Daoy (cell line): Measurements from ENCODE around the gene PRKG1. TPM values are rescaled to one million over a fixed set of nuclear protein-coding genes. Genes with fewer than 3 reads are reported as not detected.

Experiments used
- DNase-seq: peaks from one replicate; pipeline ENCODE4 v3.0.0-alpha.2; 2015; ENCODE audit warnings: low read depth
- total RNA-seq: library from RNA; depleted of rRNA; stranded (reverse); fragments of >200 nt; shearing (Covaris generic); gene quantifications from 2 replicates; pipeline ENCODE4 v1.2.3, GENCODE V29; 2014

The PRKG1 gene
- total RNA-seq, 1 experiment from 2014 or later, result 1.5 TPM

DNA sequence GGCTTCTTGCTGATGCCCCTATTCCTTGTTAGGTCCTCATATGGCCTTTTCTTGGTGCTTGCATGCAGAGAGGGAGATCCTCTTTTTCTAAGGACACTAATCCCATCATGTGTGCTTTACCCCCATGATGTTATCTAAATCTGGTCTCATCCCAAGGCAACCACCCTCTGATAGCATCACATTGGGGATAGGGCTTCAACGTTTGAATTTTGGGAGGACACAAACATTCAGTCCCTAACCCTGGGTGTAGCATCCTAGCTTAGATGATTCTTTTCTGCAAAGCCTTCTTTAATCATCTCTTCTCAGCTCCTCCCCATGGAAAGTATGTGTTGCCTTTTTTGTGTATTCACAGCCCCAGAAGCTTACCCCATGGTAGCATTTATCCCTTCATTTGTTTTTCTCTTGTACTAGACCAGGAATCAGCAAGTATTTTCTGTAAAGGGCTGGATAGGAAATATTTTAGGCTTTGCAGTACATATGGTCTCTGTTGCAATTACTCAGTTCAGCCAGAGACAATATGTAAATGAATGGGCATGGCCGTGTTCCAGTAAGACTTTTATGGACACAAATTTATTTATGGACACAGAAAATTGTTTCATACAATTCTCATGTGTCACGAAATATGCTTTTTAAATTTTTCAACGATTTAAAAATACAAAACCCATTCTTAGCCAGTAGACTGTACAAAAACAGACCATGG is 726.6 kb downstream of the PRKG1 start:
- DNase-seq, result no peak

DNA sequence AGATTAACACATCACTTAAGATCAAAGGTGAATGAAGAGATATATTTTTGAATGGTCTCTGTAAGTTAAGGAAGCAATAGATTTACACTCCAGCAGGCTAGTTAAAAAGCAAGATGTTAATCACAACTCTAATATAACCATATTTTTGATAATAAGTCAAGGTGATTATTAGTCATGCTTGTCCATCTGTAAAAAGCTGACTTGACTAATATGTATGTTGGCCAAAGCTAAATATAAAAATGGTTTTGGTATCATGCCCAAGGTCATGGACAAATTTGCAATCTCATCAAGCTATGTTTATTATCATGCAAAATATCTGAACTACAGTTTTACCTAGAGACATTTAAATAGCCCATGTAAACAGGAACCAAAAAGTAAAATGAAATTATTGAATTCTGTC is 727.7 kb downstream of the PRKG1 start:
- no peak for DNase-seq

DNA sequence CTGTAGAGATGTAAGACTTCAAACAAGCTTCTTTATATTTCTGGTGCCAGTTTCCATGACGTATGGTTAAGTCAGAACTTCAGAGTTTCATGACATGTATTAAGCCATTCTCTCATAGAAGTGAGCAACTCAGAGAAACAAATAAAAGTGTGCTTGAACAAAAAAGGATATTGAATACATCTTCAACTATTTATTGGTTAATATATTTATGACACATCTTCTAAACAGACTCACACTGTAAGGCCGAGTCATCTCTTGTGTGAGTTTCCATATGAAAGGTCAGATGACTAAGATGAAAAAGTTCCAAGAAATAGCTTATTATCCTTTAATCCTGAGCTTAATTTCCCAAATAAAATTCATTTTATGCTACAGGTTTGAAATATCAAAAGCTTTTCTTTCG is 730.6 kb downstream of the PRKG1 start:
- DNase-seq, result peak; percentile 2

DNA sequence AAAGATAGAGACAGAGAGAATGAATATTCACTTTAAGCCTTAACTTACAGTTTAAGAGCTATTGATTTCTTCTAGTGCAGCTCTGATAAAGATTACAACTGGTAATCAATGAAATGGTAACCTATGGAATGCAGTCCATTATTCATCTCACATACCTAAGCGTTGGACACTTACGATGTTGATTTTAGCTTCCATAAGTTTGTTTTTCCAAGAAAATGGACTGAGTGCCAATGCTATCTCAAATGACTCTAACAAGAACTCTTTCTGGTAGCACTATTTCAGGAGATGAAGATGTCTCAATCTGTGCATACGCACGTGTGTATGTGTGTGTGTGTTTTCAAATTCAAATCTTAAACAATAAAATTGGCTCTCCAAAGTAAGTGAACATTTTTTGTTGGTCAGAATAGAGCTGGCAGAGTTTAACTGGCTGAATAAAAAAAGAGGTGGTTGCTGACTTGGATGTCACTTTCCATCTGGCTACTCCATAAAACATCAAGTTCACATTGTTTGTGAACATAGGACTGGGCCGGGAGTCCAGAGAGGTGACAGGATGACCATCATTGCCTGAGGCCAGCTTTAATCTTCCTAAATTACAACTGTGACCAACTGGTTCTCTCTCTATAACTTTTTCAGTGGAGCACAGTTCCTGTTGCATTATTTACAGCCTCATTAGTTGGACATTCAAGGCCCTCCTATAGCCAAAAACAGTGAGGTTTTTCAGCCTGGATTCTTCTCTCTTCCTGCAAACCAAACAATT is 732.0 kb downstream of the PRKG1 start:
- DNase-seq, result no peak

DNA sequence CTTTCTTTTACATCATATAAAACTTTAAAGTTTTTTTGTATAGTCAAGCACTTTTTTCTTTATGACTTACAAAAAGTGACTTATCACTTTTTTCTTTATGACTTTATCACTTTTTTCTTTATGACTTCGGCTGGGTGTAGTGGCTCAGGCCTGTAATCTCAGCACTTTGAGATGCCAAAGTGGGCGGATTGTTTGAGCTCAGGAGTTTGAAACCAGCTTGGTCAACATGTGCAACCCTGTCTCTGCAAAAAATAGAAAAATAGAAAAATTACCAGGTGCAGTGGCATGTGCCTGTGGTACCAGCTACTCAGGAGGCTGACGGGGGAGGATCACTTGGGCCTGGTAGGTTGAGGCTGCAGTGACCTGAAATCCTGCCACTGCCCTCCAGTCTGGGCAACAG is 733.9 kb downstream of the PRKG1 start:
- no peak for DNase-seq

DNA sequence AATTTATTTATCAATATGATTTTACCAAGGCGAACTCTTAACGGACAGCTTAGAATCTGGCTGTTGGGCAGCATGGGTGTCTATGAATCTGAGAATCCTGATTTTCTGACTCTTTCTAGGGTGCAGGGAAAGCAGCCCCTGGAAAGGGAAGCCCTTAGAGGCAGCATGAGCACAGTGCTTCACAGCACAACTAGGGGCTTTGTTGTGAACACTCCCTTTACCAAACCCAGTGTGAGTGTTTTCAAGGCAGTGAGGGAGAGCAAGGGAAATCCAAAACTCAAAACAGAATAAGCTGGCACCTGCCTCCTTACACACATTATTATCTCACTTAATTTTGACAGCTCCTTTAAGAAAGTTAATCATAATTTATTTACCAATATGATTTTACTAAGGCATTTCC is 741.4 kb downstream of the PRKG1 start:
- no peak for DNase-seq

DNA sequence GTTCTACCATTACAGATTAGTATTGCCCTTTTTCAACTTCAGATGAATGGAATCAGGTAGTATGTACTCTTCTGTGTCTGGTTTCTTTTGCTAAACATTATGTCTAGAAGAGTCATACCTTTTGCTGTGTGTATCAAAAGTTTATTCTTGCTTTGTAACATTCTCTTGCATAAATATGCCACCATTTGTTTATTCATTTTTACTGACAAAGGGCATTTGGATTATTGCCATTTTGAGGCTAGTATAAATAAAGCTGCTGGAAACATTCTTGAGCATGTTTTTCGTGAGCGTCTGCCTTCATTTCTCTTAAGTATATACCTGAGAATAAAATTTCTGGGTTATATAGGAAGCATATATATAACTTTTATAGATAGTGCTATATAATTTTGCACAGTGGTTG is 746.8 kb downstream of the PRKG1 start:
- no peak for DNase-seq

DNA sequence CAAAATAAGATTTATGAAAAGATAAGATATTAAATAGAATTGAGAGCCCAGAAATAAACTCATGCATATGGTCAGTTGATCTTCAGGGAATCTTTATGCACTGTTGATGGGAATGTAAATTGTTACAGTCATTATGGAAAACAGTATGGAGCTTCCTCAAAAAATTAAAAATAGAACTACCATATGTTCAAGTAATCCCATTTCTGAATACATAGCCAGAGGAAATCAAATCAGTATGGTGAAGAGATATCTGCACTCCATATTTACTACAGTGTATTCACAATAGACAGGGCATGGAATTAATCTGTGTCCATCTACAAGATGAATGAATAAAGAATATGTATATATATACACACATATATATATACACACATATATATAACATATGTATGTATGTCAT is 747.5 kb downstream of the PRKG1 start:
- DNase-seq, result no peak

DNA sequence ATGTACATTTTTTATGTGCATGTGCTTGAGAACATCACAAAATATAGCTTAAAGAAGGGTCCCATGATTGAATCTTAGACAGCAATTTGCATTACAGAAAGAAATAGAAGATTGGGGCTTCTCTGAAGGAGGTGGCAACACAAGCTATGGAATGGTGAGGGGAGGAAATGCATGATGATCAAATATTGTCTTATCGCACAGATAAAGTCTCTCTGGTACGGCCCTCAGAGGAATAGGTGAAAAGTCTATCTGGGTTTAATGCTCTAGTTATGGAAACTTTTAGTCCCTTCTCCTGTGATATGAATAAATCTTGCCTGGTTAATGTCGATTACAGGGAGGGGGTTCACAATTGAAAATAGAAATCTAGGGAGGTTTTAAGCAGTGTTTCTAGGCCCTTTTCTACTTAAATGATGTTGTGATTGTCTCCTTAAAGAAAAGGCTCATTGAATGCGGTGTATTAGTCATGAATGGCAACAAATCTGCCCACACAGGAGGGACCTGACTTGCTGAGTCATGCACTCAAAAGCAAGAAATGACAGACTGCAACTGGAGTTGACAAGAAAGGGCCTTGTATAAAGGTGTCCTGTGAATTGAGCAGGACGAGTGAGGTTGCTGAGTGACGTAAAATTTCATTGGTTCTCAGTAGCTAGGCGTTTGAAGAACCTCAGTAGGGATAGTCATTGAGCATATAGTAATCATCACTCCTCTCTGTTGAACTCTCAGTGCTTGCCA is 758.5 kb downstream of the PRKG1 start:
- DNase-seq, result peak; percentile 72

DNA sequence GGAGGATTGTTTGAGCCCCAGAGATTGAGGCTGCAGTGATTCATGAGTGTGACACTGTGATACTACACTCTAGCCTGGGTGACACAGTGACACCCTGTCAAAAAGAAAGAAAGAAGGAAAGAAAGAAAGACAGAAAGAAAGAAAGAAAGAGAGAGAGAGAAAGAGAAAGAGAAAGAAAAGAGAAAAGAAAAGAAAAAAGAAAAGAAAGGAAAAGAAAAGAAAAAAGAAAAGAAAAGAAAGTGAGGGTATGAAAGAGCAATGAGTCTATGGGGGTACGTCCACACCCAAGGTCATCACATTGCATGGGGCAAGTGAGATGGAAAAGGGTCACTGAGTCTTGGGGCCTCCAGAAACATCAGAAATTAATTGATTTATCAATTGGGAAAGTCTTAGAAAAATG is 760.3 kb downstream of the PRKG1 start:
- no peak for DNase-seq

DNA sequence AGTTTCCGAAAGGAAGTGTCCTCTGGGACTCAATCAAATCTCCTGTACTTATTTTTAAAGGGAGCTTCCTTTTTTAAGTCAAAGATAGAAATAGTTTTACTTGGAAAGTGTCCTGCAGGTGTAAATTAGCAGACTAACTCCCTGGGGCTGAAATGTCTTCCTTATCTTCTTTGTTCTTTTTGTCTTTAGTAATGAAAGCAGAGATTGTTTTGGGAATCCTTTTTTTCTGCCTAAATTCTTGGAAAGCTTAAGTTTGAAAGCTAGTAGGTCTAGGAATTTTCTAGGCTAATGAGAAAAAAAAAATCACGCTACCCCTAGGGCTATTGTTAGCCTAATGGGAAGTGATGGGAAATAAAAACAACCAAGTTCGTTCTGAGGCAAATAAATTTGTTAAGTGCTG is 764.2 kb downstream of the PRKG1 start:
- no peak for DNase-seq

DNA sequence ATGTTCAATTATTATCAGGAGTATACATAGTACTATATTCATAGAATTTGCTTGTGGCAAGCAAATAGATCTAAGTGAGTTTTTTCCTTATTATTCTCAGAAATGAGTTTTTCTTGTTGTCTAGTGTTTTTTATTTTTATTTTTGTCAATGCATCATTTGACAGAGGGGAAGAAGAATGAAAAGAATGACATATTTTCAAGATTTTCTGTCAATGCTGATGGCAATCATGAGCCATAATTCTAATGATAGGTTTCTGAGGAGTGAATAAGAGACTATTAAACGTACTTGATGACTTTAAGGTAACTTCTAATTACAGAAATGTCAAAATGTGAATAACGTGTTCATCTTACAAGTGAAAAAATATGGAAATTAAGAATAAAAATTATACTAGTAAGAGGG is 769.7 kb downstream of the PRKG1 start:
- no peak for DNase-seq

DNA sequence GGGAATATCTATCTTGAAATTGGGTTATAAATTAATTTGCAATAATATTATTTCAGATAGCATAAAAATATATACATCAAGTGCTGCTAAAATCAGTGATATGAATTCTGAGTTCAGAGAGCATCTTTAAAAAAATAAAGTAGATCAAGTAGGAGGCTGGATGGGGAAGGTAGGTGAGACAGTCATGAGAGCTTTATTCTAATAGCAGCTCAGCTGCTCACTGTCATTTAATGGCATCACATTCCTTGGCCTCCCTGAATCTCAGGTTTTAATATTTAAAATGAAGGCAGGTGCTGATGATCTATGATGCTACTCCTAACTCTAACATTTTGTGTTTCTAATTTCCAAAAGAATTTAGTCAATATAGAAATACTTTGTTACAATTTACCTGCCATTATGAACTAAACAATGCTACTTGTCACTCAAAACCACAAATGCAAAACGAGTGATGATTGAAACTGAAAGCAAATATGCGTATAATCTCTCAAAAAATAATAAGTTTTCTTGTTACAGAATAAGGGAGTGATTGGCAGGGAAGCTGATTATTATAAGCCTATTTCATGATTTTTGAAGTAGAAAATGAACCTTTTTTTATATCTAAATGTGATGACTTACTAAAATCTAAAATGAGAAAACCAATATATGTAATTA is 772.7 kb downstream of the PRKG1 start:
- DNase-seq, result no peak

DNA sequence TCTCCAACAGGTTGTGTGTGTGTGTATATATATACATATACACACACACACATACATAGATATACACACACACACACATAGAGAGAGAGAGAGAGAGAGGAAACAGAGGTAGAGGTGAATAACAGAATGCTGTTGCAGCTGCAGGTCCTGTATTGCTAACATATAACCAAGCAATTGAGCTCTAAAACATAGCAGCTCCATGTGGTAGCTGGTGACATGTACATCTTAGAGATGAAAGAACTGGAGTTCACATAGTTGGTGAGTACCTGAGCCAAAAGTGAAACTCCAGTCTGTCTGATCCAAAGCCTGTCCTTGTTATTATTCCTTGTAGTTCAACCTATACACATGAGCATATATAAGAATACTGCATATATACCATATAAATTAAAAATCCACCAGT is 778.0 kb downstream of the PRKG1 start:
- DNase-seq, result no peak

DNA sequence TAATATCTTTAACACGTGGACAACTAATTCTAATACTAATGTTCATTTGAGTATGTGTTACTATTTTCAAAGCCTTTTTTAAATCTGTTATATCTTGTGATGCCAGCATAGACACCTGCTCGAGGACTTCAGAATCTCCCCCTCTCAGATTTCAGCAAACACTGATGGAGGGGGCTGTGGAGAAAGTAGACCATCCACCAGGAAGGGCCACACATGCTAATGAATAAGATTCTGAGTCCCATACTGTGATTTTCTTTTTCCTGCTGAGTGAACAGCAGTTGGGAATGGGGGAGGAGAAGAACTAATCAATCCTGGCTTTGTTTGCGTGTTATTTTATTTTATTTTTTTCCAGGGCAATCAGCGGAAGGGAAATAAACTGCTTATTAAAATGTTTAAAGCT is 783.0 kb downstream of the PRKG1 start:
- no peak for DNase-seq

DNA sequence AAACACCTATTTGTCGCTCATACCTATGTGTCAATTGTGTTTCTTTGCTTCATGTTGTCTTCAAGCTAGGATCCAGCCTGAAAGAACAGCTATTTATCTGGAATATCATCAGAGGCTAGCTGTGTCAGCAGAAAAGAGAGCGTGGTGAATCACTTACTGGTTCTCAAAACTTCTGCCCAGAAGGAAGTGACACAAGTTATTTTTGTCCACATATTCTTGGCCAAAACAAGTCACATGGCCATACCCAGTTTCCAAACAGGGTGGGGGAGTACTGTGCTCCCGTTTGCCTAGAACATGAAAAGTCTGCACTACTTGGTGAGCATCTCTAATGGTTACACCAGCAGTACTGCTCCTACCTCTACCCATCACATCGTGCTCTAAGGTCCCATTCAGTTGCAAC is 786.0 kb downstream of the PRKG1 start:
- no peak for DNase-seq

DNA sequence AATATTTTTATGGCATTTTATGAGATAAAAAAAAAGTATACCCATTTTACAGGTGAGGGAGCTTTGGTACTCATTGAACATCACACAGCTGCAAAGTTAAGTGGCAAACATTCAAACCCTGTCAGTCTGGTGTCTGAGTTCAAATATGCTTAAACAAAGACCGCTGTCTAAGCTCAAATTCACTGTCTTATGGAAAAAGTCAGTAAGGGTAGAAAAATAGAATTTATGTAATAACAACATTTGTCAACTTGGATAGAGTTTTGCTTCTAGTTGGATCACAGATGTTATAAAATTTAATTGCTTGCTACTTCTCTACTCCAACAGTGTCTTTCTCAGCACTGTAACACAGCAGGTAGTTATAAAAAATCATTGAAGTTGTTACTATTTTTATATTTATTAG is 786.8 kb downstream of the PRKG1 start:
- DNase-seq, result no peak

DNA sequence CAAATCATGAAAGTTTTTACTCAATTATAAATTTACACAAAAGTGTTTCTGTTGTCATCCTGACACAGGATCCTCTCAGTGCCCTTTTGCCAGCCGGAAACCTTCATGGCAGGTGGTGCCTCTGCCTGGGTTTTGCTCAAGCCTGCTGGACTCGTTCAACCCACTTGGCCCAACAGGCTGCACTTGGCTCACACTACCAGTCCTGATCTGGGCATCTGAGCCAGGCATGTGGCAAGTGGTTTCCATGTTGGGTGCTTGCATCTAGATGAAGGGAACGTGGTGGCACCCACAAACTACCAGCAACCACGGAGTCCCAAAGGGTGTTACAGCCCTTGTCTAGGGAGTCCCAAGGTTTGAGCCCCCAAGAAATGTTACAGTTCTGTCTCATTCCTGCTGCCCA is 787.4 kb downstream of the PRKG1 start:
- DNase-seq, result no peak

DNA sequence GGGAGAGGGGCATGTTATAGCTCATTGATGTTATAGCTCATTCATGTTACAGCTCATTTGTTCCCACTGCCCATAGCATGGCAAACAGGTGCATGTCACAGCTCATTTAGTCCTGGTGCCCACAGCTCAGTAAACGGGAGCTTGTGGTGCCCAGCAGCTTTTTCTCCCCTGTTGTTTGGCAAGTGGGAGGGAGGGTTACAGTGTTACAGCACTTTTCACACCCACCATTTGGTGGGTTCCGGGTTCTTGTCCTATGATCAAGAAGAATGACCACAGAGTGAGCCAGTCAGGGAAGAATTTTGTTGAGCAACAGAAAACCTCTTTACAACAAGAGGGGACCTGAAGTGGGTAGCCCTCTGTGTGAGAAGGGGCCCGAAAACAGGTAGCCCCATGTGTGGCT is 787.9 kb downstream of the PRKG1 start:
- no peak for DNase-seq

DNA sequence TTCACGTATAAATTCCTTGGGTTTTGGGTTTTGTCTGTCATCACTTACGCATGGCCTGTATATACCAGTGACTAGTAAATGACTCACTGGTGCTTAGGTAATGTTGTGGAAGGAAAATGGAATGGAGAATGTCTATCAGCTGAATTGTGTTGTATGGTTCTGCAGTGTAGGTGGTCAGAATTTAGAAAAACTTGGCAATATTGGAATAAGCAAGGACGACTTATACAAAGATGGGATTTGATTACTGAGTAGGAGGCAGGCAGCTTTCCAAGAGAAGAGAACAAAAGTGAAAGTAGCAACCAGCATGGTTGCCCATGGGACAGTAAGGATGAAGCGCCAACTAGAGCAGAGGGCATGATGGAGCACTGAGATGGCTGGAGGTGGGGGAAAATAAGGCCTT is 793.7 kb downstream of the PRKG1 start:
- peak; percentile 74 for DNase-seq

DNA sequence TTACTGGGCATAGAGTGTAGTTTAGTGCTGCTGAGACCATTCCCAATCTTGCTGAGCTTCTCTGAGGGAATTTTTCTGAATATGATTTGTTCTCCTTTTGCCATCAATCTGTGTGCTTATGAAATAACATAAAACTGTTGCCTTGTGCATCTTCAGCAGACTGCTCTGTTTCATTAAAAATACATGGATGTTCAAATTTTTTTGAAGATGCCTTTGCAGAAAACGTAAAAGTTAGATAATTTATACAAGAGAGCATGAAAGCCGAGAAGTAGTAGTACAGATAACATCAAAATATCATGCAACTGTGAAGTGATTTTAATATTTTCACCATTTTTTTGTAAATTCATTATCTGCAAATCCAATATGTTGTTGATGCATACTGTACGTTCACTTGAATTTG is 799.8 kb downstream of the PRKG1 start:
- DNase-seq, result no peak

DNA sequence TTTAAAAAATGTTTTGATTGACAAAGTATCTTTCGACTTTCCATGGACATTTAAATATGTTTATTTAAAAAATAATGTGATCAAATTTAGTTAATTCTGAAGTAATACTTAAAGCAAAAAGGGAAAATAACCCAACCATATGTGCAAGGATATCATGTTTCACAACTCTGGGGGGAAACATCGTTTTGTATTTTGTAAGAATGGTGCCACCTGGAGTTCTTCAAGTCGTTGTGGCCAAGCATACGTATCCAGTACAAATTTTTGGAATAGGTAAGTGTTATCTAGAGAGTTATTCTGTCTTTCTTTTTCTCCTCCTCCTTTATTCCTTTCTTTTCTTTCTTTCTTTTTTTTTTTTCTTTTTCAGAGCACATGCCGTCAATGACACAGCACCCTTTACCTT is 801.3 kb downstream of the PRKG1 start:
- no peak for DNase-seq

DNA sequence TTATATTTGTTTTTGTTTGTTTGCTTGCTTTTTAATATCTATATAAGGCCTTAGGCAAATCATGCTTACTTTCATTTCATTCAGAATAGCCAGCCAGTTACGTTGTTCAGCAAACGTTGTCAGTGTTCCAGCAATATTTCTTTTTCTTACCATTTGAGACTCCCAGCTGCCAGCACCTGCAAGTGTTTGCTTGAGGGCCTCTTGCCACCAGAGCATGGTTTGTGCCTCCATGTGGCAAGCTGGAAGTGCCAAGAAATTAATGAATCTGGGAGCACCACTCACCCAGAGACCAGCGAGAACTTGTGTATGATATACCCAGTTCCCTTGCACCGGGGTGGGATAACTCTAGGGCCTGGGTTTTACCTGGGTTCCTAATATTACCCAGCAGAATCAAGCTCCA is 802.2 kb downstream of the PRKG1 start:
- no peak for DNase-seq
